HEK293 (cell line): Measurements from ENCODE around the gene SERPINB6.
A peak's percentile ranks its signal among the peaks of the same experiment; 100 is the strongest.

Experiments used
- CTCF ChIA-PET: fragments of 350-600 bp; formaldehyde crosslinking; extraction: SDS; loops from one replicate; lab custom pipeline; 2021; ENCODE audit warnings: antibody characterized with exemption; lab: Yijun Ruan, JAX
- POLR2A ChIA-PET: fragments of 300-600 bp; formaldehyde crosslinking; extraction: SDS; loops from one replicate; lab custom pipeline; 2020; ENCODE audit warnings: antibody characterized with exemption, inconsistent platforms; lab: Yijun Ruan, JAX
- H3K27ac ChIP-seq: fragments of 200-500 bp; sonication (Bioruptor generic); 2 replicates; pipeline ENCODE4 v1.5.1; 2014; ENCODE audit warnings: low read depth, low read length, control low read depth, inconsistent platforms; ENCODE audit errors: extremely low read depth
- H3K36me3 ChIP-seq, 2 experiments: fragments of 200-500 bp in 1 of 2; sonication (Bioruptor generic) in 1 of 2; 1 replicate in 1 of 2; 2 replicates in 1 of 2; pipeline ENCODE4 v1.5.1; 2014 to 2017; ENCODE audit warnings: inconsistent platforms in 2 of 2, low read length in 2 of 2; ENCODE audit not compliant: control insufficient read depth in 2 of 2, insufficient read depth in 1 of 2
- H3K4me1 ChIP-seq: fragments of 200-500 bp; sonication (Bioruptor generic); 2 replicates; pipeline ENCODE4 v1.5.1; 2014; ENCODE audit warnings: mild to moderate bottlenecking, low read length, inconsistent platforms; ENCODE audit not compliant: control insufficient read depth, insufficient read depth
- H3K4me3 ChIP-seq: 2 replicates; pipeline ENCODE4 v1.5.1; 2011; ENCODE audit warnings: low read depth, mild to moderate bottlenecking, control low read depth, low read length, moderate library complexity
- H3K9me3 ChIP-seq: fragments of 200-500 bp; sonication (Bioruptor generic); 2 replicates; pipeline ENCODE4 v1.5.1; 2014; ENCODE audit warnings: low read depth, low read length, inconsistent platforms; ENCODE audit not compliant: control insufficient read depth, insufficient read depth
- HOXC10 ChIP-seq: sonication (generic); formaldehyde crosslinking; IDR thresholded peaks from 2 replicates; pipeline ENCODE4 v1.8.1; 2023; ENCODE audit warnings: mild to moderate bottlenecking, missing genetic modification reagents
- ZNF169 ChIP-seq: fragments of 450-650 bp; formaldehyde crosslinking; IDR thresholded peaks from 2 replicates; pipeline ENCODE4 v1.5.1; 2016; ENCODE audit warnings: missing biosample characterization, missing genetic modification characterization
- ZNF174 ChIP-seq: fragments of 450-650 bp; formaldehyde crosslinking; IDR thresholded peaks from 2 replicates; pipeline ENCODE4 v1.5.0; 2017; ENCODE audit warnings: missing biosample characterization, mild to moderate bottlenecking, missing genetic modification characterization
- ZNF214 ChIP-seq: fragments of 450-650 bp; formaldehyde crosslinking; IDR thresholded peaks from 2 replicates; pipeline ENCODE4 v1.5.1; 2017; ENCODE audit warnings: missing biosample characterization, mild to moderate bottlenecking, missing genetic modification characterization, borderline replicate concordance
- ZNF266 ChIP-seq: fragments of 450-650 bp; formaldehyde crosslinking; IDR thresholded peaks from 2 replicates; pipeline ENCODE4 v1.5.1; 2016; ENCODE audit warnings: missing biosample characterization, missing genetic modification characterization, low read depth
- ZNF302 ChIP-seq: fragments of 450-650 bp; formaldehyde crosslinking; IDR thresholded peaks from 2 replicates; pipeline ENCODE4 v1.5.1; 2016; ENCODE audit warnings: missing biosample characterization, missing genetic modification characterization, low read depth
- ZNF335 ChIP-seq: fragments of 450-650 bp; formaldehyde crosslinking; conservative IDR thresholded peaks from 2 replicates; pipeline ENCODE4 v1.5.1; 2016; ENCODE audit warnings: missing biosample characterization, missing genetic modification characterization
- ZNF341 ChIP-seq: fragments of 450-650 bp; formaldehyde crosslinking; IDR thresholded peaks from 2 replicates; pipeline ENCODE4; 2016; ENCODE audit warnings: low read depth, missing biosample characterization, missing genetic modification characterization
- ZNF37A ChIP-seq: fragments of 450-650 bp; IDR thresholded peaks from 2 replicates; pipeline ENCODE4 v1.5.1; 2018; ENCODE audit warnings: missing biosample characterization, missing genetic modification characterization
- ZNF521 ChIP-seq: fragments of 450-650 bp; formaldehyde crosslinking; IDR thresholded peaks from 2 replicates; pipeline ENCODE4 v1.5.1; 2017; ENCODE audit warnings: missing biosample characterization, mild to moderate bottlenecking, missing genetic modification characterization
- ZNF555 ChIP-seq: fragments of 450-650 bp; formaldehyde crosslinking; conservative IDR thresholded peaks from 2 replicates; pipeline ENCODE4 v1.5.1; 2017; ENCODE audit warnings: missing biosample characterization, mild to moderate bottlenecking, missing genetic modification characterization, inconsistent platforms
- ZNF600 ChIP-seq: fragments of 450-650 bp; formaldehyde crosslinking; IDR thresholded peaks from 2 replicates; pipeline ENCODE4 v1.5.1; 2016; ENCODE audit warnings: missing biosample characterization, missing genetic modification characterization
- ZNF623 ChIP-seq: fragments of 450-650 bp; formaldehyde crosslinking; IDR thresholded peaks from 2 replicates; pipeline ENCODE4 v1.5.1; 2016; ENCODE audit warnings: missing biosample characterization, missing genetic modification characterization
- ZNF629 ChIP-seq: fragments of 450-650 bp; formaldehyde crosslinking; IDR thresholded peaks from 2 replicates; pipeline ENCODE4 v1.5.1; 2017; ENCODE audit warnings: missing biosample characterization, missing genetic modification characterization
- ZNF658 ChIP-seq: fragments of 450-650 bp; formaldehyde crosslinking; IDR thresholded peaks from 2 replicates; pipeline ENCODE4; 2016; ENCODE audit warnings: missing biosample characterization, missing genetic modification characterization
- ZNF664 ChIP-seq: fragments of 450-650 bp; formaldehyde crosslinking; IDR thresholded peaks from 2 replicates; pipeline ENCODE4 v1.5.1; 2016; ENCODE audit warnings: missing biosample characterization, missing genetic modification characterization
- ZNF837 ChIP-seq: fragments of 450-650 bp; formaldehyde crosslinking; IDR thresholded peaks from 2 replicates; pipeline ENCODE4 v1.5.1; 2016; ENCODE audit warnings: missing biosample characterization, missing genetic modification characterization
- TF ChIP-seq, protein P1 (sequence below): fragments of 450-650 bp; formaldehyde crosslinking; IDR thresholded peaks from 2 replicates; pipeline ENCODE4 v1.5.1; 2017; ENCODE audit warnings: missing biosample characterization, missing genetic modification characterization
- TF ChIP-seq, protein P2 (sequence below): fragments of 450-650 bp; formaldehyde crosslinking; IDR thresholded peaks from 2 replicates; pipeline ENCODE4 v1.5.1; 2016; ENCODE audit warnings: missing biosample characterization, missing genetic modification characterization
- TF ChIP-seq, protein P3 (sequence below): fragments of 450-650 bp; formaldehyde crosslinking; IDR thresholded peaks from 2 replicates; pipeline ENCODE4 v1.5.1; 2016; ENCODE audit warnings: missing biosample characterization, missing genetic modification characterization, borderline replicate concordance
- TF ChIP-seq, protein P4 (sequence below): fragments of 450-650 bp; formaldehyde crosslinking; IDR thresholded peaks from 2 replicates; pipeline ENCODE4 v1.5.1; 2016; ENCODE audit warnings: missing biosample characterization, missing genetic modification characterization
- TF ChIP-seq, protein P5 (sequence below): fragments of 450-650 bp; formaldehyde crosslinking; IDR thresholded peaks from 2 replicates; pipeline ENCODE4 v1.5.1; 2017; ENCODE audit warnings: missing biosample characterization, mild to moderate bottlenecking, missing genetic modification characterization, moderate library complexity
- TF ChIP-seq, protein P6 (sequence below): fragments of 450-650 bp; formaldehyde crosslinking; IDR thresholded peaks from 2 replicates; pipeline ENCODE4 v1.5.1; 2016; ENCODE audit warnings: missing biosample characterization, missing genetic modification characterization, low read depth
- TF ChIP-seq, protein P7 (sequence below): fragments of 450-650 bp; formaldehyde crosslinking; IDR thresholded peaks from 2 replicates; pipeline ENCODE4; 2016; ENCODE audit warnings: missing biosample characterization, missing genetic modification characterization

SERPINB6 gene

DNA sequence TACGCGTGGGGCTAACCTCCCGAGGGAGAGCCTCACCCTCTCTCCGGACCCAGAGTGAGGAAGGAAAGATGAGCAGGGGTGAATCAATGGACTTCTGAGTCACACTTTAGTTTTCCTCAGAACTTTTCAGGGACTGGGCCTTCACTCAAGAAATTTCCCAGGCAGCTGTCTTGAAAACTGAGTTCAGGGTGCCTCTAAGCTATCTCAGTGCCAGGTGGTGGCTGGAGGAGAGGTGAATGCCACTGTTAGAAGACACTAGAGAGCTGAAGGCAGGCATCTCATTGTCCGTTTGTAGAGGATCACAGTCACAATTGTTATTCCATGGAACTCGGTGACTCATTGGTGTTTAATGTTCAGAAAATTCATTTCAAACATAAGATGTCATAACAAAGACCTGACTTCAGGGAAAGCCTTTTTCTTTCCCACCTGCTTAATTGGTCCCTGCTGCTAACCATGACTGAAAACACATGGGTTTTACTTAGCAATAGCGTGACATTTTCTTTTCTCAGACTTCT lies 5.3 kb upstream of the SERPINB6 start:
- H3K4me3 ChIP-seq: no peak overlapping the region
- no peaks in the 10 kb centered on the region; the same call in 1 of the 2 replicates for H3K4me1 ChIP-seq
- H3K36me3 ChIP-seq: no peaks in the 10 kb centered on the region
- no peak overlapping the region for H3K27ac ChIP-seq
- CTCF ChIA-PET: interaction anchor here (0.7 to 5.3 kb wide), 3 partner anchors 9 to 50 kb away, joined by 3 to 22 read pairs (median 17); no protein-coding TSS in a partner anchor
- H3K9me3 ChIP-seq: no peaks in the 10 kb centered on the region
- POLR2A ChIA-PET: interaction anchor here (3.2 kb wide), 1 partner anchor 13 kb away, joined by 11 read pairs; no protein-coding TSS in a partner anchor
- TF ChIP-seq, protein P1, sequence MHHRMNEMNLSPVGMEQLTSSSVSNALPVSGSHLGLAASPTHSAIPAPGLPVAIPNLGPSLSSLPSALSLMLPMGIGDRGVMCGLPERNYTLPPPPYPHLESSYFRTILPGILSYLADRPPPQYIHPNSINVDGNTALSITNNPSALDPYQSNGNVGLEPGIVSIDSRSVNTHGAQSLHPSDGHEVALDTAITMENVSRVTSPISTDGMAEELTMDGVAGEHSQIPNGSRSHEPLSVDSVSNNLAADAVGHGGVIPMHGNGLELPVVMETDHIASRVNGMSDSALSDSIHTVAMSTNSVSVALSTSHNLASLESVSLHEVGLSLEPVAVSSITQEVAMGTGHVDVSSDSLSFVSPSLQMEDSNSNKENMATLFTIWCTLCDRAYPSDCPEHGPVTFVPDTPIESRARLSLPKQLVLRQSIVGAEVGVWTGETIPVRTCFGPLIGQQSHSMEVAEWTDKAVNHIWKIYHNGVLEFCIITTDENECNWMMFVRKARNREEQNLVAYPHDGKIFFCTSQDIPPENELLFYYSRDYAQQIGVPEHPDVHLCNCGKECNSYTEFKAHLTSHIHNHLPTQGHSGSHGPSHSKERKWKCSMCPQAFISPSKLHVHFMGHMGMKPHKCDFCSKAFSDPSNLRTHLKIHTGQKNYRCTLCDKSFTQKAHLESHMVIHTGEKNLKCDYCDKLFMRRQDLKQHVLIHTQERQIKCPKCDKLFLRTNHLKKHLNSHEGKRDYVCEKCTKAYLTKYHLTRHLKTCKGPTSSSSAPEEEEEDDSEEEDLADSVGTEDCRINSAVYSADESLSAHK: no peak
- TF ChIP-seq ZNF555 (tag by site-specific recombination): no peak
- TF ChIP-seq ZNF600: peak; percentile 24; the same call in 1 of the 2 replicates
- TF ChIP-seq ZNF214 (tag by site-specific recombination): no peak
- TF ChIP-seq, protein P2, sequence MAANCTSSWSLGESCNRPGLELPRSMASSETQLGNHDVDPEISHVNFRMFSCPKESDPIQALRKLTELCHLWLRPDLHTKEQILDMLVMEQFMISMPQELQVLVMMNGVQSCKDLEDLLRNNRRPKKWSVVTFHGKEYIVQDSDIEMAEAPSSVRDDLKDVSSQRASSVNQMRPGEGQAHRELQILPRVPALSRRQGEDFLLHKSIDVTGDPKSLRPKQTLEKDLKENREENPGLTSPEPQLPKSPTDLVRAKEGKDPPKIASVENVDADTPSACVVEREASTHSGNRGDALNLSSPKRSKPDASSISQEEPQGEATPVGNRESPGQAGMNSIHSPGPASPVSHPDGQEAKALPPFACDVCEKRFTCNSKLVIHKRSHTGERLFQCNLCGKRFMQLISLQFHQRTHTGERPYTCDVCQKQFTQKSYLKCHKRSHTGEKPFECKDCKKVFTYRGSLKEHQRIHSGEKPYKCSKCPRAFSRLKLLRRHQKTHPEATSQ (tag by site-specific recombination): no peak
- TF ChIP-seq ZNF629 (tag by site-specific recombination): 0 out of 2 replicates have a peak, but pooled peaks have one; percentile 31
- no peak for TF ChIP-seq ZNF664 (tag by site-specific recombination)
- TF ChIP-seq ZNF169: no peak
- no peak for TF ChIP-seq ZNF521 (tag by site-specific recombination)
- no peak for TF ChIP-seq ZNF302
- TF ChIP-seq HOXC10 (CRISPR knock-in tag): no peak
- TF ChIP-seq ZNF658 (tag by site-specific recombination): no peak
- TF ChIP-seq, protein P3, sequence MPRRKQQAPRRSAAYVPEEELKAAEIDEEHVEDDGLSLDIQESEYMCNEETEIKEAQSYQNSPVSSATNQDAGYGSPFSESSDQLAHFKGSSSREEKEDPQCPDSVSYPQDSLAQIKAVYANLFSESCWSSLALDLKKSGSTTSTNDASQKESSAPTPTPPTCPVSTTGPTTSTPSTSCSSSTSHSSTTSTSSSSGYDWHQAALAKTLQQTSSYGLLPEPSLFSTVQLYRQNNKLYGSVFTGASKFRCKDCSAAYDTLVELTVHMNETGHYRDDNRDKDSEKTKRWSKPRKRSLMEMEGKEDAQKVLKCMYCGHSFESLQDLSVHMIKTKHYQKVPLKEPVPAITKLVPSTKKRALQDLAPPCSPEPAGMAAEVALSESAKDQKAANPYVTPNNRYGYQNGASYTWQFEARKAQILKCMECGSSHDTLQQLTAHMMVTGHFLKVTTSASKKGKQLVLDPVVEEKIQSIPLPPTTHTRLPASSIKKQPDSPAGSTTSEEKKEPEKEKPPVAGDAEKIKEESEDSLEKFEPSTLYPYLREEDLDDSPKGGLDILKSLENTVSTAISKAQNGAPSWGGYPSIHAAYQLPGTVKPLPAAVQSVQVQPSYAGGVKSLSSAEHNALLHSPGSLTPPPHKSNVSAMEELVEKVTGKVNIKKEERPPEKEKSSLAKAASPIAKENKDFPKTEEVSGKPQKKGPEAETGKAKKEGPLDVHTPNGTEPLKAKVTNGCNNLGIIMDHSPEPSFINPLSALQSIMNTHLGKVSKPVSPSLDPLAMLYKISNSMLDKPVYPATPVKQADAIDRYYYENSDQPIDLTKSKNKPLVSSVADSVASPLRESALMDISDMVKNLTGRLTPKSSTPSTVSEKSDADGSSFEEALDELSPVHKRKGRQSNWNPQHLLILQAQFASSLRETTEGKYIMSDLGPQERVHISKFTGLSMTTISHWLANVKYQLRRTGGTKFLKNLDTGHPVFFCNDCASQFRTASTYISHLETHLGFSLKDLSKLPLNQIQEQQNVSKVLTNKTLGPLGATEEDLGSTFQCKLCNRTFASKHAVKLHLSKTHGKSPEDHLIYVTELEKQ (tag by site-specific recombination): no peak
- no peak for TF ChIP-seq ZNF266 (tag by site-specific recombination)
- no peak for TF ChIP-seq ZNF623
- TF ChIP-seq, protein P4, sequence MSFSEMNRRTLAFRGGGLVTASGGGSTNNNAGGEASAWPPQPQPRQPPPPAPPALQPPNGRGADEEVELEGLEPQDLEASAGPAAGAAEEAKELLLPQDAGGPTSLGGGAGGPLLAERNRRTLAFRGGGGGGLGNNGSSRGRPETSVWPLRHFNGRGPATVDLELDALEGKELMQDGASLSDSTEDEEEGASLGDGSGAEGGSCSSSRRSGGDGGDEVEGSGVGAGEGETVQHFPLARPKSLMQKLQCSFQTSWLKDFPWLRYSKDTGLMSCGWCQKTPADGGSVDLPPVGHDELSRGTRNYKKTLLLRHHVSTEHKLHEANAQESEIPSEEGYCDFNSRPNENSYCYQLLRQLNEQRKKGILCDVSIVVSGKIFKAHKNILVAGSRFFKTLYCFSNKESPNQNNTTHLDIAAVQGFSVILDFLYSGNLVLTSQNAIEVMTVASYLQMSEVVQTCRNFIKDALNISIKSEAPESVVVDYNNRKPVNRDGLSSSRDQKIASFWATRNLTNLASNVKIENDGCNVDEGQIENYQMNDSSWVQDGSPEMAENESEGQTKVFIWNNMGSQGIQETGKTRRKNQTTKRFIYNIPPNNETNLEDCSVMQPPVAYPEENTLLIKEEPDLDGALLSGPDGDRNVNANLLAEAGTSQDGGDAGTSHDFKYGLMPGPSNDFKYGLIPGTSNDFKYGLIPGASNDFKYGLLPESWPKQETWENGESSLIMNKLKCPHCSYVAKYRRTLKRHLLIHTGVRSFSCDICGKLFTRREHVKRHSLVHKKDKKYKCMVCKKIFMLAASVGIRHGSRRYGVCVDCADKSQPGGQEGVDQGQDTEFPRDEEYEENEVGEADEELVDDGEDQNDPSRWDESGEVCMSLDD (tag by site-specific recombination): no peak
- TF ChIP-seq ZNF837 (tag by site-specific recombination): no peak
- no peak for TF ChIP-seq ZNF174
- TF ChIP-seq ZNF37A (tag by site-specific recombination): no peak
- TF ChIP-seq, protein P5, sequence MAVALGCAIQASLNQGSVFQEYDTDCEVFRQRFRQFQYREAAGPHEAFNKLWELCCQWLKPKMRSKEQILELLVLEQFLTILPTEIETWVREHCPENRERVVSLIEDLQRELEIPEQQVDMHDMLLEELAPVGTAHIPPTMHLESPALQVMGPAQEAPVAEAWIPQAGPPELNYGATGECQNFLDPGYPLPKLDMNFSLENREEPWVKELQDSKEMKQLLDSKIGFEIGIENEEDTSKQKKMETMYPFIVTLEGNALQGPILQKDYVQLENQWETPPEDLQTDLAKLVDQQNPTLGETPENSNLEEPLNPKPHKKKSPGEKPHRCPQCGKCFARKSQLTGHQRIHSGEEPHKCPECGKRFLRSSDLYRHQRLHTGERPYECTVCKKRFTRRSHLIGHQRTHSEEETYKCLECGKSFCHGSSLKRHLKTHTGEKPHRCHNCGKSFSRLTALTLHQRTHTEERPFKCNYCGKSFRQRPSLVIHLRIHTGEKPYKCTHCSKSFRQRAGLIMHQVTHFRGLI (tag by site-specific recombination): no peak
- TF ChIP-seq, protein P6, sequence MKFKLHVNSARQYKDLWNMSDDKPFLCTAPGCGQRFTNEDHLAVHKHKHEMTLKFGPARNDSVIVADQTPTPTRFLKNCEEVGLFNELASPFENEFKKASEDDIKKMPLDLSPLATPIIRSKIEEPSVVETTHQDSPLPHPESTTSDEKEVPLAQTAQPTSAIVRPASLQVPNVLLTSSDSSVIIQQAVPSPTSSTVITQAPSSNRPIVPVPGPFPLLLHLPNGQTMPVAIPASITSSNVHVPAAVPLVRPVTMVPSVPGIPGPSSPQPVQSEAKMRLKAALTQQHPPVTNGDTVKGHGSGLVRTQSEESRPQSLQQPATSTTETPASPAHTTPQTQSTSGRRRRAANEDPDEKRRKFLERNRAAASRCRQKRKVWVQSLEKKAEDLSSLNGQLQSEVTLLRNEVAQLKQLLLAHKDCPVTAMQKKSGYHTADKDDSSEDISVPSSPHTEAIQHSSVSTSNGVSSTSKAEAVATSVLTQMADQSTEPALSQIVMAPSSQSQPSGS (tag by site-specific recombination): no peak
- TF ChIP-seq, protein P7, sequence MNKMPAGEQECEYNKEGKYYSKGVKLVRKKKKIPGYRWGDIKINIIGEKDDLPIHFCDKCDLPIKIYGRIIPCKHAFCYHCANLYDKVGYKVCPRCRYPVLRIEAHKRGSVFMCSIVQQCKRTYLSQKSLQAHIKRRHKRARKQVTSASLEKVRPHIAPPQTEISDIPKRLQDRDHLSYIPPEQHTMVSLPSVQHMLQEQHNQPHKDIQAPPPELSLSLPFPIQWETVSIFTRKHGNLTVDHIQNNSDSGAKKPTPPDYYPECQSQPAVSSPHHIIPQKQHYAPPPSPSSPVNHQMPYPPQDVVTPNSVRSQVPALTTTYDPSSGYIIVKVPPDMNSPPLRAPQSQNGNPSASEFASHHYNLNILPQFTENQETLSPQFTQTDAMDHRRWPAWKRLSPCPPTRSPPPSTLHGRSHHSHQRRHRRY (tag by site-specific recombination): no peak
- TF ChIP-seq ZNF335 (tag by site-specific recombination): peak; percentile 44
- TF ChIP-seq ZNF341 (tag by site-specific recombination): no peak
